Measurements from ENCODE around the gene CEACAM6.
"Not testable (repeated sequence)": the region's sequence is repeated elsewhere in the genome, so short reads cannot be mapped to it uniquely, and the experiment has no call there.

The CEACAM6 gene

GRCh38 chr19:41783612-41784011 lies 28.3 kb downstream of the CEACAM6 start:
- H3K4me3 ChIP-seq (ENCODE audit: low read depth, low read length): no peak overlapping the region
- DNase-seq (ENCODE audit: low read depth, low spot score): no peak
- in situ Hi-C loops (cut with HindIII; ENCODE audit: low sequenced_read_pairs): no loop called here
- no peak for TF ChIP-seq CTCF (IDR thresholded peaks at IDR 0.05; ENCODE audit: low read depth, low read length)

GRCh38 chr19:41784312-41784711 lies 29.0 kb downstream of the CEACAM6 start:
- DNase-seq (ENCODE audit: low read depth, low spot score): no peak
- TF ChIP-seq CTCF (IDR thresholded peaks at IDR 0.05; ENCODE audit: low read depth, low read length): no peak
- in situ Hi-C loops (cut with HindIII; ENCODE audit: low sequenced_read_pairs): no loop called here
- H3K4me3 ChIP-seq (ENCODE audit: low read depth, low read length): no peak overlapping the region

- H3K4me3 ChIP-seq (ENCODE audit: low read depth, low read length): no peak overlapping the region
- in situ Hi-C loops (cut with HindIII; ENCODE audit: low sequenced_read_pairs): no loop called here
- TF ChIP-seq CTCF (IDR thresholded peaks at IDR 0.05; ENCODE audit: low read depth, low read length): no peak
- DNase-seq (ENCODE audit: low read depth, low spot score): no peak
Measured at GRCh38 chr19:41784743-41785142, 29.4 kb downstream of the CEACAM6 start.

- no peak overlapping the region for H3K4me3 ChIP-seq (ENCODE audit: low read depth, low read length)
- peak; percentile 85 for TF ChIP-seq CTCF (IDR thresholded peaks at IDR 0.05; ENCODE audit: low read depth, low read length)
- peak; percentile 62 for DNase-seq (ENCODE audit: low read depth, low spot score)
- in situ Hi-C loops (cut with HindIII; ENCODE audit: low sequenced_read_pairs): no loop called here
Measured at GRCh38 chr19:41785653-41786052, 30.3 kb downstream of the CEACAM6 start.

GRCh38 chr19:41787055-41787454 lies 31.7 kb downstream of the CEACAM6 start:
- no peak for TF ChIP-seq CTCF (IDR thresholded peaks at IDR 0.05; ENCODE audit: low read depth, low read length)
- in situ Hi-C loops (cut with HindIII; ENCODE audit: low sequenced_read_pairs): no loop called here
- DNase-seq (ENCODE audit: low read depth, low spot score): no peak
- H3K4me3 ChIP-seq (ENCODE audit: low read depth, low read length): no peak overlapping the region

GRCh38 chr19:41788518-41788917 lies 33.2 kb downstream of the CEACAM6 start:
- in situ Hi-C loops (cut with HindIII; ENCODE audit: low sequenced_read_pairs); H3K4me3 ChIP-seq (ENCODE audit: low read depth, low read length); DNase-seq (ENCODE audit: low read depth, low spot score): not testable (repeated sequence)

GRCh38 chr19:41789053-41789452 lies 33.7 kb downstream of the CEACAM6 start:
- DNase-seq (ENCODE audit: low read depth, low spot score); in situ Hi-C loops (cut with HindIII; ENCODE audit: low sequenced_read_pairs); H3K4me3 ChIP-seq (ENCODE audit: low read depth, low read length): not testable (repeated sequence)
